ENCODE data around the gene SCAANT1.

The SCAANT1 gene

GRCh38 chr3:63896332-63897030, 15.7 kb downstream of the SCAANT1 start:
- no peak for DNase-seq

GRCh38 chr3:63895422-63896189, 16.6 kb downstream of the SCAANT1 start:
- no peak for DNase-seq

DNA sequence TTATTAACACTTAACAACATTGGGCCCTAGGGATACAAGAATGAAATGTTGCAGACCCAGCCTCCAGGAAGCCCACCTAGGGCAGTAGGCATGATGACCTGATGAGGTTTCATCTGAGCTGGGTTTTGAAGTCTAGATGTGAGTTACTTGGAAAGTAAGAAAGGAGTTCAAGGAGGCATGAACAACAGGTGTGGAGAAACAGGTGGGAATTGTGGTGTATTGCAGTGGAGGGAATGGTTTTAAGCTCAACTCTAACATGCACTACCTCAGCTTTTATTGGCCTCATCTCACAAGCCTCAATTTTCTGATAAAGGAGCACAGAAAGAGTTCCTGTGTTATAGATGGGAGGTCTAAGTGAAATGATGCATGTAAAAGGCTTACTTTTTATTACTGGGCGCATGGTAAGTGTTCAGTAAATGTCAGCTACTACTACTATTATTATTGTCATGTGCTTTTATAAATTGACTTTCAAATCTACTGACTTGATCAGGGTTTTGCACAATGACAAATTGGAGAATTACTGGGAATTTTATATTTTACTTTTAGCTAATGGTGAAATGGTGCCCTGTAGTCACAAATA, 19.3 kb downstream of the SCAANT1 start:
- no peak for DNase-seq

GRCh38 chr3:63891518-63891917, 20.7 kb downstream of the SCAANT1 start:
- DNase-seq, result no peak

DNA sequence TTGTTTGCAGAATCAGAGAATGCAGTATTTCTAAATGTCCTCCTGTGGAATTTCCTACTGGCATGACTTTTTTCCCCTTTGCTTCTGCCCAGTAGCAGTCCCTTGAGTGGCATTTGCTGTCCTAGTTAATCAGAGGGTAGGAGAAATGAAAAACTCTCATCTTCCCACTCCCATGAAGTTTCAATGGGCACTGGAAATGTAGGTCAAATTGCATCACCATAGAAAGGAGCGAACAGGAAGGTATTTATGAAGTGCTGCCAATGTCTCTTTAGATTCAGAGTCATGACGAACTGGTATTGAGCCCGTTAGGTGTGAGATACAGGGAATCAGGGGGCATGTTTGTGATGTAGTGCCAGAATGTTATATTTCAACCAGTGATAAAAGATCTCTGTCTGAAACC, 25.3 kb downstream of the SCAANT1 start:
- no peak for DNase-seq

DNA sequence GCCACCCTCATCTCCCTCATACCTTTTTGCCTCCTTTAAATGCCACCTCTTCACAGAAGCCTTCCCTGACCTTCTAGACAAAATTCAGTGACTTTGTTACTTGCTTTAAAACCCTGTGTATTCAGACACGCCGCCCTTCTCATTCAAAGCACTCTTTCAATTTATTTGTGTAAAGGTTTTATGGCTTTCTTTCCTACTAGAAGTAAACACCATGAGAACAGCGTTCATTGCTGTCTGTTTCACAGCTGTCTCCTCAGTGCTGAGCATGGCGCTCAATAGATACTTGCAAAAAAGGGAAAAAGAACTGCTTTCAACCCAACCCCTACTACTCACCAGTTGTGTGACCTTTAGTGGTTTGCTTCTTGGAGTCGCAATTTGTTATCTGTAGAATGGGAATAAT, 31.5 kb downstream of the SCAANT1 start:
- no peak for DNase-seq

- no peak for DNase-seq
These were observed 33.7 kb downstream of the SCAANT1 start for GRCh38 chr3:63878394-63879060.

- no peak for DNase-seq
These were observed 34.3 kb downstream of the SCAANT1 start for GRCh38 chr3:63877737-63878393.

GRCh38 chr3:63876260-63876659, 35.9 kb downstream of the SCAANT1 start:
- DNase-seq, result no peak

- no peak for DNase-seq
These were observed 36.7 kb downstream of the SCAANT1 start for GRCh38 chr3:63875510-63875909.

GRCh38 chr3:63874769-63875168, 37.4 kb downstream of the SCAANT1 start:
- DNase-seq, result no peak

GRCh38 chr3:63872135-63872924, 39.9 kb downstream of the SCAANT1 start:
- DNase-seq, result no peak

GRCh38 chr3:63870615-63871005, 41.6 kb downstream of the SCAANT1 start:
- DNase-seq, result no peak

GRCh38 chr3:63869940-63870614, 42.1 kb downstream of the SCAANT1 start:
- DNase-seq, result no peak

- DNase-seq, result no peak
These were observed 45.0 kb downstream of the SCAANT1 start for GRCh38 chr3:63867225-63867624.

DNA sequence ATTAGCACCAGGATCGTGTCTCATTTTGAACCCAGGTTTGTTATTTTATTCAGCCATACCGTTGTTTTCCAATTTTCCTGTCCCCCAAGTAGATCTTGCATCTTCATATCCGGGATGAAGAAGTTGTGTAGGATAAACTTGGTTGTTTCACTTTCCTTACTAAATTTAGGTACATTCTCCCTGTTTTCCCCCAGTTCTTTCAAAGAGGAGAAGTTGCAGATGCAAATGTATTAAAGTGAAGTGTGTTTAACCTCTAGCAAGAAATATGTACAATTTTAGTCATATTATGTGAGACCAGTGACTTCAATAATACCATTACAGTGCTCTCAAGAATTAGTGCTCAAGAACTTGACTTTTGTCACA, 47.2 kb downstream of the SCAANT1 start:
- DNase-seq, result no peak

DNA sequence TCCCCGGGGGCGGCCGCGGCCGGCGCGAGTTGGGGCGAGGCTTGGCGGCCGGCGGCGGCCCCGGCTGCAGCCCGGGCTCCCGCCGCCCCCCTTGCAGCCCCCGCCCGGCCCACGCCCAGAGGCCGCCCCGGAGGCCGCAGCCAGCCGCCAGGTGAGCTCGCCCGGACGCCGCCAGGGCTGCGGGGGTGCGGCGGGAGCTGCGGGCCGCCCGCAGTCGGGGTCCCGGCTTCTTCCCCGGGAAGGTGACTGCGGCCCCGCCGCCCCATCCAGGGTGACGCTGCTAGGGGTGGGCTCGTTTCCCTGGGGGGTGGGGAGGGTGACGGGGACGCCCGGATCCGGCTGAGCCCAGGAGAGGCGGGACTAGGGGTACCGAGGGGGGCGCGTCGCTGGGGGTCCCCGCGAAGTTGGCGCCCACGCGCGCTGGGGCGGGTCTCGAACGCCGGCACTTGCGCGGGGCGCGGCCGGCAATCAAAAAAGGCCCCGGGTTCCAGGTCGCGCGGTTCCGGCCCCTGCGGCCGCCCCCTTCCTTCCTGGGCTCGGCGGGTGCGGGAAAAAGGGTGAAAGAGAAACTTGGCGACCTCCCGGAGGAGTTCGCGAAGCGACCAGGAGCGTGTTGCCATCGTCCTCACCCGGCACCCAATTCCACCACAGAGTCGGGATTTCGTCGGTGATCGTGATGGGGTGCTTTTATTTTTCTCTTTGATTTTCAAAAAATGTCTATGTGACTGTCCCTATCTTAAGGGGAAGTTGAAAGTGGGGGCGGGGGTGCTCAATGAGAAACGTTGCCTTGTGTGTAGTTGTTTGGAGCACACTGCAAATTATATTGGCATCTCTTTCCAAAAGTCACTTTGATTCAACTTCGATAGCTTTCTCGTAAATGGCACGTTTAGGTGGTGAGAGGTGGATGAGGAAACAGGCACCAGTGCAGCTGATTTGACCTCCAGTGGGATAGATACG, 47.9 kb downstream of the SCAANT1 start:
- DNase-seq, result peak; percentile 55

DNA sequence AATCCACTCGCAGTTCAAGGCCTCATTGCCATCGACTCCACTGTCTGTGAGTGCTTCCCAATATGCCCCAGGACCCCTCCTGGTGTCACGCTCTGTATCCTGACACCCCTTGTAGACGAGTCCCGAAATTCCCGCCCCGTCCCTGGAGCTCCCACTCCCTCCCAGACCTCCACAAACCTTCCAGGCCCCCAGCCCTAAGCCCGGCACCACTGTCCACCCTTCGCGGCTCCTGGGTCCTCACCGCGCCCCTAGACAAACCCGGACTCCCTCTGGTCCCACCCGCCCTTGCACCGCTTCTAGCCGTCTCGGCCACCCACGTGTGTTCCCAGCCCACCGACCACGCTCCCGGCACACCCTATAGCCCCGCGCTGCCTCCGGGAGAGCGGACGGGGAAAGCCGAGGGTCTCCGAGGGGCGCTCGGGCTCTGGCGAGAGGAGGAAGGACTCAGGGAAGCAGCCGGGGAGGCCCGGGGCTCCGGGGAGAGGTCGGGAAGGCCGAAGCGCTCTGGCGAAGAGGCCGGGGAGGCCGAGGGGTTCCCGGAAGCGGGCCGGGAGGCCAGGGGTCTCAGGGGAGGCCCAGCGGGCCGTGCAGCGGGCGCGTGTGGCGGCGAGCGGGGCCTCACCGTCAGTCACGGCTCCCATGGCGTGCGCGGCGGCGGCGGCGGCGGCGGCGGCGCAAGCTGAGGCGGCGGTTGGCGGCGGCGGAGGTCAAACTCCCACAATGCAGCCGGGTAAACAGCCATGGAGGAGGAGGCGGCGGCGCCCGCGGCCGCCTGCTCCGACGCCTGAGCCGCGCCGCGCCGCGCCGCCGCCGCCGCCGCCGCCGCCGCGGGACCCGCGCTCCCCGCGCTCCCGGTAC, 48.8 kb downstream of the SCAANT1 start, which contains the start of the genes ATXN7 and THOC7:
TSS of gene ATXN7 (plus strand) at position 718 of the 858 bp plus-strand sequence. CDS start 48,732 bp downstream, outside the sequence.
TSS of gene THOC7 (minus strand) at position 656 of the 858 bp plus-strand sequence. CDS start at position 641, 15 bp downstream.
- DNase-seq, result peak; percentile 79

- no peak for DNase-seq
These were observed 49.4 kb downstream of the SCAANT1 start for GRCh38 chr3:63862804-63863149.

Data from CD4-positive, alpha-beta T cell treated with Interleukin-6 for 4 hours (primary cell).